IMR-90 (cell line): ENCODE measurements around the gene THY1. TPM values are rescaled to one million over a fixed set of nuclear protein-coding genes. Genes with fewer than 3 reads are reported as not detected.

ENCODE experiments used
- ATAC-seq: fragments of 200-7000 bp; cut with Tn5 transposase; 2 replicates; pipeline ENCODE4 v1.9.1; 2020; ENCODE audit warnings: low read depth, mild to moderate bottlenecking, moderate library complexity
- BruUV-seq: library from RNA; stranded (reverse); fragments of 400-500 nt; replicated peaks from 2 replicates; lab custom pipeline; 2021; lab: Mats Ljungman, UMichigan
- CTCF ChIA-PET: fragments of 300-600 bp; formaldehyde crosslinking; extraction: SDS; loops from one replicate; lab custom pipeline; 2021; ENCODE audit warnings: antibody characterized with exemption; lab: Yijun Ruan, JAX
- POLR2A ChIA-PET: fragments of 300-600 bp; sonication (Branson Sonifier 250); formaldehyde crosslinking; loops from one replicate; lab custom pipeline; 2022; ENCODE audit warnings: antibody characterized with exemption; ENCODE audit not compliant: unreplicated experiment; lab: Charles Lee
- DNase-seq: peaks from one replicate; pipeline ENCODE4 v3.0.0; 2013
- H2AFZ ChIP-seq: replicated peaks from 2 replicates; pipeline ENCODE3; 2013; ENCODE audit warnings: low read length, mild to moderate bottlenecking; ENCODE audit not compliant: poor library complexity
- H2AK5ac ChIP-seq: 2 replicates; pipeline ENCODE4 v1.6.1; 2013; ENCODE audit warnings: low read depth, low read length, inconsistent platforms
- H2AK9ac ChIP-seq: replicated peaks from 2 replicates; pipeline ENCODE3; 2013; ENCODE audit warnings: mild to moderate bottlenecking, low read depth, low read length, moderate library complexity; ENCODE audit not compliant: poor library complexity
- H2BK120ac ChIP-seq: 2 replicates; pipeline ENCODE4 v1.6.1; 2013; ENCODE audit warnings: low read depth, low read length, inconsistent platforms
- H2BK15ac ChIP-seq: 3 replicates; pipeline ENCODE4 v1.6.1; 2013; ENCODE audit warnings: low read depth, low read length, inconsistent platforms
- H2BK20ac ChIP-seq: 2 replicates; pipeline ENCODE4 v1.6.1; 2013; ENCODE audit warnings: low read depth, mild to moderate bottlenecking, inconsistent platforms, low read length, moderate library complexity
- H2BK5ac ChIP-seq: 2 replicates; pipeline ENCODE4 v1.6.1; 2013; ENCODE audit warnings: mild to moderate bottlenecking, low read depth, low read length, inconsistent platforms; ENCODE audit not compliant: poor library complexity, severe bottlenecking
- H3K14ac ChIP-seq: replicated peaks from 2 replicates; pipeline ENCODE4 v1.6.1; 2013; ENCODE audit warnings: low read depth, low read length, inconsistent platforms
- H3K18ac ChIP-seq: 2 replicates; pipeline ENCODE4 v1.6.1; 2013; ENCODE audit warnings: low read depth, low read length, control low read depth
- H3K23ac ChIP-seq: 2 replicates; pipeline ENCODE4 v1.6.1; 2013; ENCODE audit warnings: low read depth, low read length, inconsistent platforms
- H3K27ac ChIP-seq: 2 replicates; pipeline ENCODE4 v1.5.1; 2013; ENCODE audit warnings: mild to moderate bottlenecking, control low read depth, low read length; ENCODE audit not compliant: insufficient read depth
- H3K27me3 ChIP-seq: 2 replicates; pipeline ENCODE4 v1.6.1; 2013; ENCODE audit warnings: low read length; ENCODE audit not compliant: control insufficient read depth, insufficient read depth
- H3K36me3 ChIP-seq: 2 replicates; pipeline ENCODE4 v1.6.1; 2013; ENCODE audit warnings: low read length, mixed read lengths; ENCODE audit not compliant: control insufficient read depth, insufficient read depth
- H3K4ac ChIP-seq: 2 replicates; pipeline ENCODE4 v1.6.1; 2013; ENCODE audit warnings: low read depth, low read length, inconsistent platforms
- H3K4me1 ChIP-seq: 2 replicates; pipeline ENCODE4 v1.6.1; 2013; ENCODE audit warnings: low read length, mixed read lengths; ENCODE audit not compliant: control insufficient read depth, insufficient read depth
- H3K4me2 ChIP-seq: 2 replicates; pipeline ENCODE4 v1.6.1; 2013; ENCODE audit warnings: low read depth, mild to moderate bottlenecking, control low read depth, low read length, moderate library complexity
- H3K4me3 ChIP-seq: 2 replicates; pipeline ENCODE4 v1.5.1; 2013; ENCODE audit warnings: low read depth, mild to moderate bottlenecking, control low read depth, low read length, moderate library complexity; ENCODE audit not compliant: insufficient read depth
- H3K56ac ChIP-seq: 2 replicates; pipeline ENCODE4 v1.6.1; 2013; ENCODE audit warnings: low read length, inconsistent platforms; ENCODE audit not compliant: insufficient read depth; ENCODE audit errors: extremely low read depth
- H3K79me1 ChIP-seq, 2 experiments: 2 replicates each; pipeline ENCODE4 v1.6.1; 2013; ENCODE audit warnings: low read length in 2 of 2, inconsistent platforms in 1 of 2, low read depth in 1 of 2
- H3K9ac ChIP-seq: 2 replicates; pipeline ENCODE4 v1.6.1; 2013; ENCODE audit warnings: low read depth, low read length, control low read depth
- H3K9me1 ChIP-seq: 2 replicates; pipeline ENCODE4 v1.6.1; 2013; ENCODE audit warnings: low read length, inconsistent platforms; ENCODE audit not compliant: insufficient read depth
- H3K9me3 ChIP-seq: 2 replicates; pipeline ENCODE4 v1.6.1; 2013; ENCODE audit warnings: low read length; ENCODE audit not compliant: control insufficient read depth, insufficient read depth
- H4K20me1 ChIP-seq: 2 replicates; pipeline ENCODE4 v1.6.1; 2013; ENCODE audit warnings: low read length, inconsistent platforms; ENCODE audit not compliant: insufficient read depth
- H4K5ac ChIP-seq: 2 replicates; pipeline ENCODE4 v1.6.1; 2013; ENCODE audit warnings: mild to moderate bottlenecking, low read depth, low read length, control low read depth
- H4K8ac ChIP-seq, 2 experiments: 2 replicates each; pipeline ENCODE4 v1.6.1; 2013; ENCODE audit warnings: low read depth in 2 of 2, low read length in 2 of 2, control low read depth in 1 of 2, inconsistent platforms in 1 of 2
- H4K91ac ChIP-seq: 2 replicates; pipeline ENCODE4 v1.6.1; 2013; ENCODE audit warnings: low read depth, low read length, inconsistent platforms; ENCODE audit not compliant: insufficient read depth
- BHLHE40 ChIP-seq: fragments of 150-350 bp; IDR thresholded peaks from 2 replicates; pipeline ENCODE4 v1.6.1; 2016; ENCODE audit warnings: mild to moderate bottlenecking, low read depth, low read length
- CEBPB ChIP-seq: IDR thresholded peaks from 2 replicates; pipeline ENCODE4 v1.6.1; 2012; ENCODE audit warnings: low read depth, low read length, improper control_type of control experiment
- CHD1 ChIP-seq: IDR thresholded peaks from 2 replicates; pipeline ENCODE4 v1.6.1; 2012; ENCODE audit warnings: low read depth, low read length, improper control_type of control experiment
- FOS ChIP-seq: fragments of 150-350 bp; IDR thresholded peaks from 2 replicates; pipeline ENCODE4 v1.6.1; 2016; ENCODE audit warnings: low read depth, low read length
- MAFK ChIP-seq: IDR thresholded peaks from 2 replicates; pipeline ENCODE4 v1.6.1; 2012; ENCODE audit warnings: low read depth, low read length, improper control_type of control experiment
- NFE2L2 ChIP-seq: fragments of 150-350 bp; IDR thresholded peaks from 2 replicates; pipeline ENCODE4 v1.6.1; 2016; ENCODE audit warnings: low read depth, mild to moderate bottlenecking, low read length
- POLR2A ChIP-seq: IDR thresholded peaks from 2 replicates; pipeline ENCODE4 v1.6.1; 2012; ENCODE audit warnings: mild to moderate bottlenecking, low read depth, low read length
- WGBS, 2 experiments: methylation state at CpG; one replicate each; pipeline versions ENCODE4 v1.1.5 to v1.1.7; 2013; ENCODE audit warnings: missing lambda C conversion rate in 2 of 2; ENCODE audit not compliant: insufficient read length in 1 of 2; ENCODE audit errors: extremely low coverage in 2 of 2; 5-methylcytosine and 5-hydroxymethylcytosine counted together
- dilution Hi-C: fragments of 300-500 bp; cut with HindIII; formaldehyde crosslinking; loops from one replicate; pipeline ENCODE4 v1.14.3; 2018; ENCODE audit warnings: low sequenced_read_pairs; ENCODE audit not compliant: unreplicated experiment
- in situ Hi-C: fragments of 300-500 bp; cut with MboI; formaldehyde crosslinking; loops from 3 replicates; pipeline ENCODE4 v1.14.3; 2019; ENCODE audit warnings: low sequenced_read_pairs, inconsistent platforms, mixed read lengths
- intact Hi-C: fragments of 100-400 bp; cut with micrococcal nuclease; formaldehyde crosslinking; loops from 2 replicates; pipeline ENCODE4 v1.10.0; 2022
- polyA plus RNA-seq, 3 experiments: library from polyadenylated mRNA; depleted of rRNA; stranded (reverse); fragments of >200 nt; gene quantifications; 2 replicates each; pipeline ENCODE4 v1.2.3, GENCODE V29; 2012; ENCODE audit warnings: low replicate concordance in 1 of 3
- total RNA-seq: library from RNA; depleted of rRNA; stranded (reverse); fragments of >200 nt; gene quantifications from 2 replicates; pipeline ENCODE4 v1.2.3, GENCODE V29; 2012
- TF ChIP-seq, protein P1 (sequence below): fragments of 150-350 bp; IDR thresholded peaks from 2 replicates; pipeline ENCODE4 v1.6.1; 2016; ENCODE audit warnings: low read depth, mild to moderate bottlenecking, low read length, moderate library complexity, borderline replicate concordance

The THY1 gene
- total and polyA plus RNA-seq, 2 of the 4 experiments (the other 2 are of a cell fraction): 703 to 2,603 TPM

- H3K4me3 ChIP-seq: peak overlapping the region; percentile 50
- peak overlapping the region; percentile 54; the same call in 1 of the 2 replicates for H3K14ac ChIP-seq
- peaks cover 16% of the 10 kb centered on the region for H3K4me1 ChIP-seq
- no peak overlapping the region for H2BK5ac ChIP-seq
- no peak overlapping the region for H4K8ac ChIP-seq
- H3K9me1 ChIP-seq: no peaks in the 10 kb centered on the region; the same call in 1 of the 2 replicates
- no peak overlapping the region for H2BK20ac ChIP-seq
- H3K56ac ChIP-seq: no peak overlapping the region
- ATAC-seq (no peak), DNase-seq (no peak)
- intact Hi-C loops (loop anchor here (1.0 to 2.0 kb wide), 2 partner anchors 42 to 93 kb away; partner anchors contain the start of gene THY1), dilution Hi-C loops (no loop called here), in situ Hi-C loops (no loop called here)
- peak overlapping the region; percentile 10 for H2AK9ac ChIP-seq
- no peak overlapping the region for H3K23ac ChIP-seq
- H4K20me1 ChIP-seq: no peaks in the 10 kb centered on the region
- ChIA-PET CTCF (interaction anchor here (0.8 to 3.2 kb wide), 11 partner anchors 9 to 348 kb away, joined by 3 to 23 read pairs (median 4); partner anchors contain the start of genes C1QTNF5 and NECTIN1), POLR2A (no interaction called here)
- no peaks in the 10 kb centered on the region for H3K36me3 ChIP-seq
- H2BK120ac ChIP-seq: no peak overlapping the region
- no peak overlapping the region for H4K5ac ChIP-seq
- peaks cover 19% of the 10 kb centered on the region for H3K27me3 ChIP-seq
- H3K9ac ChIP-seq: no peak overlapping the region
- H3K4ac ChIP-seq: 0 out of 2 replicates have a peak overlapping the region, but pooled peaks have one; percentile 57
- no peak overlapping the region for H4K91ac ChIP-seq
- peak overlapping the region; percentile 83 for H3K4me2 ChIP-seq
- no TSS peak for BruUV-seq
- H2AFZ ChIP-seq: peak overlapping the region; percentile 98
- H3K9me3 ChIP-seq: no peaks in the 10 kb centered on the region
- no peaks in the 10 kb centered on the region for H3K79me1 ChIP-seq
- TF ChIP-seq MAFK (no peak), POLR2A (no peak), CEBPB (no peak), NFE2L2 (no peak), CHD1 (no peak), FOS (no peak), BHLHE40 (no peak)
- TF ChIP-seq, protein P1, sequence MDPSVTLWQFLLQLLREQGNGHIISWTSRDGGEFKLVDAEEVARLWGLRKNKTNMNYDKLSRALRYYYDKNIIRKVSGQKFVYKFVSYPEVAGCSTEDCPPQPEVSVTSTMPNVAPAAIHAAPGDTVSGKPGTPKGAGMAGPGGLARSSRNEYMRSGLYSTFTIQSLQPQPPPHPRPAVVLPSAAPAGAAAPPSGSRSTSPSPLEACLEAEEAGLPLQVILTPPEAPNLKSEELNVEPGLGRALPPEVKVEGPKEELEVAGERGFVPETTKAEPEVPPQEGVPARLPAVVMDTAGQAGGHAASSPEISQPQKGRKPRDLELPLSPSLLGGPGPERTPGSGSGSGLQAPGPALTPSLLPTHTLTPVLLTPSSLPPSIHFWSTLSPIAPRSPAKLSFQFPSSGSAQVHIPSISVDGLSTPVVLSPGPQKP: no peak
- H3K18ac ChIP-seq: no peak overlapping the region
- H2BK15ac ChIP-seq: peak overlapping the region; percentile 11; the same call in 1 of the 3 replicates
- H2AK5ac ChIP-seq: peak overlapping the region; percentile 15; the same call in 1 of the 2 replicates
- WGBS, 2 experiments: no CpG with 5 or more reads among the region's 10 CpGs
- H3K27ac ChIP-seq: no peak overlapping the region
Observed at GRCh38 chr11:119380827-119381180, 42.2 kb downstream of the THY1 start.
